ENCODE measurements around the gene KDM5C. TPM values are rescaled to one million over a fixed set of nuclear protein-coding genes. Genes with fewer than 3 reads are reported as not detected.

The KDM5C gene
- total and polyA plus RNA-seq, 8 donors: 11.8 to 390 (median 83.7) TPM

- no peaks in the 10 kb centered on the region for H3K9me3 ChIP-seq
- no peaks in the 10 kb centered on the region for H3K27me3 ChIP-seq
- no peak overlapping the region for H3K4me3 ChIP-seq
- no peaks in the 10 kb centered on the region for H3K4me1 ChIP-seq
- 85 to 95% (median 89%) methylated on average over 2 of the region's 2 CpGs for WGBS, 5 donors
- intact Hi-C loops (cut with DNase I; ENCODE audit: low total_unique reads): no loop called here
- DNase-seq: no peak
- TF ChIP-seq POLR2AphosphoS5 (IDR thresholded peaks at IDR 0.05): no peak
- no peak for TF ChIP-seq POLR2A (IDR thresholded peaks at IDR 0.05)
- H3K36me3 ChIP-seq: peaks cover 39 to 100% (median 90%) of the 10 kb centered on the region in 4 donors
- no peak overlapping the region for H3K27ac ChIP-seq
These were observed 29.6 kb downstream of the KDM5C start for GRCh38 chrX:53195401-53195800.

GRCh38 chrX:53194308-53194707, 30.7 kb downstream of the KDM5C start:
- no peak for TF ChIP-seq EP300 (IDR thresholded peaks at IDR 0.05)
- TF ChIP-seq POLR2A (IDR thresholded peaks at IDR 0.05): no peak
- TF ChIP-seq POLR2AphosphoS5 (IDR thresholded peaks at IDR 0.05): no peak
- no peak for TF ChIP-seq CTCF (IDR thresholded peaks at IDR 0.05)
- Histone ChIP-seq H3K27me3 (no peaks in the 10 kb centered on the region), H3K9me3 (no peaks in the 10 kb centered on the region), H3K27ac (no peak overlapping the region), H3K36me3 (peaks cover 39 to 100% (median 84%) of the 10 kb centered on the region in 4 donors), H3K4me3 (no peak overlapping the region), H3K4me1 (no peaks in the 10 kb centered on the region)
- DNase-seq: no peak
- 92 to 100% (median 97%) methylated on average over 2 to 16 of the region's 16 CpGs for WGBS, 5 donors
- intact Hi-C loops (cut with DNase I; ENCODE audit: low total_unique reads): no loop called here

GRCh38 chrX:53193093-53193492, 31.9 kb downstream of the KDM5C start:
- no peaks in the 10 kb centered on the region for H3K9me3 ChIP-seq
- peaks cover 29 to 98% (median 72%) of the 10 kb centered on the region in 4 donors for H3K36me3 ChIP-seq
- H3K4me3 ChIP-seq: no peak overlapping the region
- TF ChIP-seq POLR2AphosphoS5 (IDR thresholded peaks at IDR 0.05) (no peak), CTCF (IDR thresholded peaks at IDR 0.05) (no peak), EP300 (IDR thresholded peaks at IDR 0.05) (no peak), POLR2A (IDR thresholded peaks at IDR 0.05) (no peak)
- intact Hi-C loops (cut with DNase I; ENCODE audit: low total_unique reads): no loop called here
- 93 to 96% (median 95%) methylated on average over 9 to 16 of the region's 16 CpGs for WGBS, 5 donors
- DNase-seq: no peak
- H3K4me1 ChIP-seq: no peaks in the 10 kb centered on the region
- no peaks in the 10 kb centered on the region for H3K27me3 ChIP-seq
- no peak overlapping the region for H3K27ac ChIP-seq

GRCh38 chrX:53190363-53190960, 34.5 kb downstream of the KDM5C start:
- DNase-seq: no peak
- H3K4me1 ChIP-seq: no peaks in the 10 kb centered on the region
- TF ChIP-seq CTCF (IDR thresholded peaks at IDR 0.05) (no peak), POLR2A (IDR thresholded peaks at IDR 0.05) (no peak), EP300 (IDR thresholded peaks at IDR 0.05) (no peak), POLR2AphosphoS5 (IDR thresholded peaks at IDR 0.05) (no peak)
- H3K27ac ChIP-seq: no peak overlapping the region
- intact Hi-C loops (cut with DNase I; ENCODE audit: low total_unique reads): no loop called here
- H3K27me3 ChIP-seq: no peaks in the 10 kb centered on the region
- H3K36me3 ChIP-seq: peaks cover 21 to 72% (median 45%) of the 10 kb centered on the region in 4 donors
- no peak overlapping the region for H3K4me3 ChIP-seq
- 57 to 78% (median 67%) methylated on average over 5 to 6 of the region's 6 CpGs for WGBS, 5 donors
- no peaks in the 10 kb centered on the region for H3K9me3 ChIP-seq

GRCh38 chrX:53188763-53189162, 36.2 kb downstream of the KDM5C start:
- H3K27ac ChIP-seq: no peak overlapping the region
- H3K27me3 ChIP-seq: no peaks in the 10 kb centered on the region
- no peak overlapping the region for H3K4me3 ChIP-seq
- H3K9me3 ChIP-seq: no peaks in the 10 kb centered on the region
- intact Hi-C loops (cut with DNase I; ENCODE audit: low total_unique reads): no loop called here
- H3K36me3 ChIP-seq: peaks cover 7 to 55% (median 28%) of the 10 kb centered on the region in 4 donors
- WGBS, 5 donors: 35 to 69% (median 66%) methylated on average over 2 of the region's 2 CpGs
- no peak for DNase-seq
- TF ChIP-seq EP300 (IDR thresholded peaks at IDR 0.05) (no peak), POLR2AphosphoS5 (IDR thresholded peaks at IDR 0.05) (no peak), POLR2A (IDR thresholded peaks at IDR 0.05) (no peak), CTCF (IDR thresholded peaks at IDR 0.05) (no peak)
- no peaks in the 10 kb centered on the region for H3K4me1 ChIP-seq
